ENCODE measurements around the gene SLC1A4.

DNA sequence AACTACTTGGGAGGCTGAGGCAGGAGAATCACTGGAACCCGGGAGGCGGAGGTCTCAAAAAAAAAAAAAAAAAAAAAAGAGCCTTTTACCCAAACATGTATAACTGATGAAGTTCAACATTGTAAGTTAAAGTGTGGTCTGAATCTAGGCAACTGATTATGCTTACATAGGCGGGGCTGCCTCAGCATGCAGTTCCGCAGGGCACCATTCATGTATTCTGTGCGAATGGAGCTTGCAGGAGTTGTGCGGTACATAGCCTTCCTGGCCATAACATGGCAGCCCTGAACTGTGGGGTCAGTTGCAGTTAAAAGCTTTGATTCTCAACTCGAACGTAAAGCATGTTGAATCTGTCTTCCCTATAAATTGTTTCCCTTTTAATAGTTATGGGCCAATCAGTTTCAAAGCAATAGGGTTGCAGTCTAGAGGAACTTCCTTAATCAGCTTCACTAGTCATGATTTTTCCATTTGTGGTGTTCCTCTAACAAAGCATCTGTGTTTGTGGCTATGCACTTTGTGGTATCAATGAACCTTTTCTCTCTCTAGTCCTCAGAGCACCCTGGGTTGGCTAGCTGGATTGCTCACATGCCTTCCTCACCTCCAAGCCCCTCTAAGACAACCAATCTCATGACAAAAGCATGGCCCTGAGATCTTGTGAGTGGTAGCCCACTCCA lies 36.4 kb downstream of the SLC1A4 start:
- no peak for TF ChIP-seq CTCF (IDR thresholded peaks at IDR 0.05)
- no peak for TF ChIP-seq POLR2A (IDR thresholded peaks at IDR 0.05)
